ENCODE results near the gene GABRG3. TPM values are rescaled to one million over a fixed set of nuclear protein-coding genes. Genes with fewer than 3 reads are reported as not detected.

Gene GABRG3
- total and polyA plus RNA-seq, 9 of the 15 experiments (the other 6 are each of a cell fraction or from before 2014, with no cell fraction given) = 4.0 to 15.1 (median 11.2) TPM

GRCh38 chr15:27172821-27173220 is 201.8 kb downstream of the GABRG3 start:
- Histone ChIP-seq H4K20me1 (replicated peaks; ENCODE audit: control insufficient read depth, insufficient read depth, low read length) (no peaks in the 10 kb centered on the region), H2AFZ (ENCODE audit: low read depth, low read length) (no peak overlapping the region), H3K27me3 (ENCODE audit: control insufficient read depth in 2 of 2, insufficient read depth in 2 of 2, low read length in 2 of 2) (no peaks in the 10 kb centered on the region), H3K9ac (ENCODE audit: insufficient read depth in 1 of 2, low read depth in 2 of 2, low read length in 2 of 2) (no peak overlapping the region), H3K9me1 (ENCODE audit: control insufficient read depth, insufficient read depth, low read length) (no peaks in the 10 kb centered on the region), H3K4me2 (ENCODE audit: insufficient read depth, low read length) (no peak overlapping the region), H3K27ac (ENCODE audit: extremely low read depth, low read depth, low read length) (no peak overlapping the region), H3K9me3 (replicated peaks; ENCODE audit: control insufficient read depth, insufficient read depth, low read depth, low read length) (peaks cover 5% of the 10 kb centered on the region; the same call in 1 of the 2 replicates), H3K4me3 (no peak overlapping the region), H3K79me2 (ENCODE audit: control insufficient read depth, insufficient read depth, low read length) (peaks cover 6% of the 10 kb centered on the region; the same call in 2 of the 3 replicates), H3K36me3 (ENCODE audit: control insufficient read depth, insufficient read depth, low read length) (no peaks in the 10 kb centered on the region), H3K4me1 (replicated peaks in 1 of 2; ENCODE audit: control insufficient read depth in 2 of 2, insufficient read depth in 2 of 2, low read length in 2 of 2) (peaks cover 0 to under 1% of the 10 kb centered on the region in 2 experiments; a peak in 1 of 5 replicates)
- 71% methylated on average over 5 of the region's 5 CpGs for WGBS (ENCODE audit: insufficient coverage, low coverage, missing lambda C conversion rate)
- no peak for FAIRE-seq
- in situ Hi-C loops (cut with MboI) = no loop called here
- no peak for DNase-seq (ENCODE audit: extremely low read depth in 1 of 4, low spot score in 3 of 4)
- no peak for ATAC-seq
- POLR2A ChIA-PET = no interaction called here
- no TSS peak for BruUV-seq (replicated peaks)
- CTCF ChIA-PET (ENCODE audit: low intra/inter-chr PET ratio) = interaction anchor here (0.6 kb wide), 1 partner anchor 1427 kb away, joined by 3 read pairs; no protein-coding TSS in a partner anchor
- intact Hi-C loops (cut with micrococcal nuclease) = no loop called here
- TF ChIP-seq CHD2 (IDR thresholded peaks at IDR 0.05; ENCODE audit: low read depth, low read length) (no peak), POLR2A (conservative IDR thresholded peaks at IDR 0.05) (no peak), GABPB1 (CRISPR knock-in tag; IDR thresholded peaks at IDR 0.05) (no peak), PBX2 (CRISPR knock-in tag; IDR thresholded peaks at IDR 0.05; ENCODE audit: low read depth) (no peak), PBX2 (tag; conservative IDR thresholded peaks at IDR 0.05; ENCODE audit: low read depth) (no peak), E2F1 (CRISPR knock-in tag; IDR thresholded peaks at IDR 0.05) (no peak), MECOM (CRISPR knock-in tag; IDR thresholded peaks at IDR 0.05) (no peak), ZZZ3 (IDR thresholded peaks at IDR 0.05) (no peak), NRF1 (conservative IDR thresholded peaks at IDR 0.05 in 1 of 2, IDR thresholded peaks at IDR 0.05 in 1 of 2) (no peak), ETS2 (tag; IDR thresholded peaks at IDR 0.05; ENCODE audit: borderline replicate concordance, poor library complexity, severe bottlenecking) (no peak), MBD2 (IDR thresholded peaks at IDR 0.05; ENCODE audit: borderline replicate concordance, low read depth) (no peak), ELF1 (tag; IDR thresholded peaks at IDR 0.05) (no peak), SAP30 (IDR thresholded peaks at IDR 0.05; ENCODE audit: borderline replicate concordance, insufficient read depth, low read depth, low read length, poor library complexity, severe bottlenecking) (no peak), RUNX1 (IDR thresholded peaks at IDR 0.05; ENCODE audit: low read depth) (no peak), ZNF584 (CRISPR knock-in tag; IDR thresholded peaks at IDR 0.05; ENCODE audit: low read depth) (no peak)

Measured in K562 (cell line).